HepG2 (cell line): ENCODE measurements around the gene PARP14. TPM values are rescaled to one million over a fixed set of nuclear protein-coding genes. Genes with fewer than 3 reads are reported as not detected.
"Not testable (repeated sequence)": the region's sequence is repeated elsewhere in the genome, so short reads cannot be mapped to it uniquely, and the experiment has no call there.

Source experiments
- CBFB ChIP-seq: sonication (generic); formaldehyde crosslinking; IDR thresholded peaks from 2 replicates; pipeline ENCODE4 v1.4.0; 2020; ENCODE audit warnings: missing genetic modification reagents
- ERF ChIP-seq: IDR thresholded peaks from 2 replicates; pipeline ENCODE4 v1.6.1; 2018; ENCODE audit warnings: missing biosample characterization, missing genetic modification reagents
- FOXA1 ChIP-seq, 2 experiments: fragments of 450-650 bp in 1 of 2; sonication (generic) in 1 of 2; formaldehyde crosslinking in 1 of 2; IDR thresholded peaks; 2 replicates each; pipeline versions ENCODE4 v1.4.0 to v1.6.1; 2016 to 2020; ENCODE audit warnings: missing genetic modification reagents in 1 of 2
- GABPA ChIP-seq, 2 experiments: IDR thresholded peaks; 2 replicates each; pipeline ENCODE4 v1.6.1; 2011 to 2016; ENCODE audit warnings: low read depth in 2 of 2, low read length in 1 of 2, missing biosample characterization in 1 of 2, missing genetic modification characterization in 1 of 2
- GABPB1 ChIP-seq: IDR thresholded peaks from 2 replicates; pipeline ENCODE4 v1.6.1; 2016; ENCODE audit warnings: mild to moderate bottlenecking, missing genetic modification reagents, moderate library complexity, missing compliant biosample characterization
- HDAC1 ChIP-seq: sonication (generic); formaldehyde crosslinking; IDR thresholded peaks from 2 replicates; pipeline ENCODE4 v1.5.1; 2020; ENCODE audit warnings: mild to moderate bottlenecking, missing genetic modification reagents
- MED1 ChIP-seq: sonication (generic); formaldehyde crosslinking; IDR thresholded peaks from 2 replicates; pipeline ENCODE4 v1.4.0; 2020; ENCODE audit warnings: missing genetic modification reagents
- NFATC3 ChIP-seq: sonication (generic); formaldehyde crosslinking; IDR thresholded peaks from 2 replicates; pipeline ENCODE4 v1.5.1; 2020; ENCODE audit warnings: mild to moderate bottlenecking, missing genetic modification reagents
- NKX3-1 ChIP-seq: sonication (generic); formaldehyde crosslinking; IDR thresholded peaks from 2 replicates; pipeline ENCODE4 v1.5.0; 2020; ENCODE audit warnings: missing genetic modification reagents
- NR2C2 ChIP-seq: sonication (generic); formaldehyde crosslinking; IDR thresholded peaks from 2 replicates; pipeline ENCODE4 v1.4.0; 2020; ENCODE audit warnings: missing genetic modification reagents, mild to moderate bottlenecking, moderate library complexity, borderline replicate concordance
- NR2F6 ChIP-seq, 2 experiments: IDR thresholded peaks; 2 replicates each; pipeline ENCODE4 v1.6.1; 2016; ENCODE audit warnings: antibody characterized with exemption in 1 of 2, mild to moderate bottlenecking in 1 of 2
- PHF21A ChIP-seq: sonication (generic); formaldehyde crosslinking; IDR thresholded peaks from 2 replicates; pipeline ENCODE4 v1.5.0; 2020; ENCODE audit warnings: mild to moderate bottlenecking, missing genetic modification reagents
- SKIL ChIP-seq: sonication (generic); formaldehyde crosslinking; IDR thresholded peaks from 2 replicates; pipeline ENCODE4 v1.8.0; 2022; ENCODE audit warnings: missing genetic modification reagents, mild to moderate bottlenecking, moderate library complexity, borderline replicate concordance
- TARDBP ChIP-seq: sonication (generic); formaldehyde crosslinking; IDR thresholded peaks from 2 replicates; pipeline ENCODE4 v1.8.0; 2022; ENCODE audit warnings: mild to moderate bottlenecking, missing genetic modification reagents
- ZFP36 ChIP-seq: fragments of 150-350 bp; IDR thresholded peaks from 2 replicates; pipeline ENCODE4 v1.6.1; 2018; ENCODE audit warnings: borderline replicate concordance, low read length, low read depth; ENCODE audit not compliant: partially characterized antibody
- ZNF362 ChIP-seq: sonication (generic); formaldehyde crosslinking; IDR thresholded peaks from 2 replicates; pipeline ENCODE4 v1.4.0; 2020; ENCODE audit warnings: missing genetic modification reagents, mild to moderate bottlenecking, borderline replicate concordance
- ZNF431 ChIP-seq: sonication (generic); formaldehyde crosslinking; IDR thresholded peaks from 2 replicates; pipeline ENCODE4 v1.9.0; 2022; ENCODE audit warnings: missing genetic modification reagents, low read depth, mild to moderate bottlenecking, borderline replicate concordance
- ZNF629 ChIP-seq: sonication (generic); formaldehyde crosslinking; conservative IDR thresholded peaks from 2 replicates; pipeline ENCODE4 v1.5.0; 2020; ENCODE audit warnings: missing genetic modification reagents
- ZNF781 ChIP-seq: sonication (generic); formaldehyde crosslinking; IDR thresholded peaks from 2 replicates; pipeline ENCODE4 v1.5.1; 2020; ENCODE audit warnings: borderline replicate concordance, mild to moderate bottlenecking, missing genetic modification reagents; ENCODE audit errors: not compliant biosample characterization
- polyA plus RNA-seq, 8 experiments: library from polyadenylated mRNA; depleted of rRNA in 3 of 8; stranded (reverse) in 7 of 8; unstranded in 1 of 8; fragments of >200 nt; fragmentation: Illumina TruSeq in 4 of 8; extraction: Trizol in 4 of 8; gene quantifications; 2 replicates each; pipeline versions ENCODE4 v1.2.1 to v1.2.3, GENCODE V29; 2011 to 2016; ENCODE audit warnings: low read depth in 4 of 8, missing spikeins in 1 of 8, mixed read lengths in 1 of 8; ENCODE audit not compliant: insufficient read depth in 1 of 8
- total RNA-seq, 5 experiments: library from RNA; depleted of rRNA; stranded (reverse); fragments of >200 nt; fragmentation: Illumina TruSeq; extraction: Trizol; gene quantifications; 2 replicates each; pipeline ENCODE4 v1.2.3, GENCODE V29; 2016; ENCODE audit warnings: low read depth in 1 of 5
- TF ChIP-seq, protein P1 (sequence below): sonication (generic); formaldehyde crosslinking; conservative IDR thresholded peaks from 2 replicates; pipeline ENCODE4 v1.4.0; 2020; ENCODE audit warnings: mild to moderate bottlenecking, missing genetic modification reagents, moderate library complexity
- TF ChIP-seq, protein P2 (sequence below): sonication (generic); formaldehyde crosslinking; IDR thresholded peaks from 2 replicates; pipeline ENCODE4 v1.4.0; 2020; ENCODE audit warnings: missing genetic modification reagents, borderline replicate concordance

PARP14 gene
- total and polyA plus RNA-seq, 2 of the 13 experiments (the other 11 are each of a cell fraction or from before 2014, with no cell fraction given) = 9.0 to 19.1 TPM

DNA sequence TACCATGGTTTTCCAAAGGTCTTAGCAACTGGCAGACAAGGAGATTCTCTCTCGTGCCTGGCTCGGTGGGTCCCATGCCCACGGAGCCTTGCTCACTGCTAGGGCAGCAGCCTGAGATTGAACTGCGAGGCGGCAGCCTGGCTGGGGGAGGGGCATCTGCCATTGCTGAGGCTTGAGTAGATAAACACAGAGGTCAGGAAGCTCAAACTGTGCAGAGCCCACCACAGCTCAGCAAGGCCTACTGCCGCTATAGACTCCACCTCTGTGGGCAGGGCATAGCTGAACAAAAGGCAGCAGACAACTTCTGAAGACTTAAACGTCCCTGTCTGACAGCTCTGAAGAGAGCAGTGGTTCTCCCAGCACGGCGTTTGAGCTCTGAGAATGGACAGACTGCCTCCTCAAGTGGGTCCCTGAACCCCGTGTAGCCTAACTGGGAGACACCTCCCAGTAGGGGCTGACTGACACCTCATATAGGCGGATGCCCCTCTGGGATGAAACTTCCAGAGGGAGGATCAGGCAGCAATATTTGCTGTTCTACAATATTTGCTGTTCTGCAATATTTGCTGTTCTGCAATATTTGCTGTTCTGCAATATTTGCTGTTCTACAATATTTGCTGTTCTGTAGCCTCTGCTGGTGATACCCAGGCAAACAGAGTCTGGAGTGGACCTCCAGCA is 29.3 kb upstream of the PARP14 start (continued):
- TF ChIP-seq, protein P1, sequence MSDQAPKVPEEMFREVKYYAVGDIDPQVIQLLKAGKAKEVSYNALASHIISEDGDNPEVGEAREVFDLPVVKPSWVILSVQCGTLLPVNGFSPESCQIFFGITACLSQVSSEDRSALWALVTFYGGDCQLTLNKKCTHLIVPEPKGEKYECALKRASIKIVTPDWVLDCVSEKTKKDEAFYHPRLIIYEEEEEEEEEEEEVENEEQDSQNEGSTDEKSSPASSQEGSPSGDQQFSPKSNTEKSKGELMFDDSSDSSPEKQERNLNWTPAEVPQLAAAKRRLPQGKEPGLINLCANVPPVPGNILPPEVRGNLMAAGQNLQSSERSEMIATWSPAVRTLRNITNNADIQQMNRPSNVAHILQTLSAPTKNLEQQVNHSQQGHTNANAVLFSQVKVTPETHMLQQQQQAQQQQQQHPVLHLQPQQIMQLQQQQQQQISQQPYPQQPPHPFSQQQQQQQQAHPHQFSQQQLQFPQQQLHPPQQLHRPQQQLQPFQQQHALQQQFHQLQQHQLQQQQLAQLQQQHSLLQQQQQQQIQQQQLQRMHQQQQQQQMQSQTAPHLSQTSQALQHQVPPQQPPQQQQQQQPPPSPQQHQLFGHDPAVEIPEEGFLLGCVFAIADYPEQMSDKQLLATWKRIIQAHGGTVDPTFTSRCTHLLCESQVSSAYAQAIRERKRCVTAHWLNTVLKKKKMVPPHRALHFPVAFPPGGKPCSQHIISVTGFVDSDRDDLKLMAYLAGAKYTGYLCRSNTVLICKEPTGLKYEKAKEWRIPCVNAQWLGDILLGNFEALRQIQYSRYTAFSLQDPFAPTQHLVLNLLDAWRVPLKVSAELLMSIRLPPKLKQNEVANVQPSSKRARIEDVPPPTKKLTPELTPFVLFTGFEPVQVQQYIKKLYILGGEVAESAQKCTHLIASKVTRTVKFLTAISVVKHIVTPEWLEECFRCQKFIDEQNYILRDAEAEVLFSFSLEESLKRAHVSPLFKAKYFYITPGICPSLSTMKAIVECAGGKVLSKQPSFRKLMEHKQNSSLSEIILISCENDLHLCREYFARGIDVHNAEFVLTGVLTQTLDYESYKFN (CRISPR knock-in tag) = peak; percentile 92
- not testable (repeated sequence) for TF ChIP-seq GABPA (IDR thresholded peaks at IDR 0.05; ENCODE audit: low read depth, low read length)
- TF ChIP-seq GABPA (CRISPR knock-in tag; IDR thresholded peaks at IDR 0.05; ENCODE audit: low read depth) = peak; percentile 37
- peak; percentile 100 for TF ChIP-seq FOXA1 (IDR thresholded peaks at IDR 0.05)
- TF ChIP-seq FOXA1 (CRISPR knock-in tag; IDR thresholded peaks at IDR 0.05) = peak; percentile 100
- TF ChIP-seq, protein P2, sequence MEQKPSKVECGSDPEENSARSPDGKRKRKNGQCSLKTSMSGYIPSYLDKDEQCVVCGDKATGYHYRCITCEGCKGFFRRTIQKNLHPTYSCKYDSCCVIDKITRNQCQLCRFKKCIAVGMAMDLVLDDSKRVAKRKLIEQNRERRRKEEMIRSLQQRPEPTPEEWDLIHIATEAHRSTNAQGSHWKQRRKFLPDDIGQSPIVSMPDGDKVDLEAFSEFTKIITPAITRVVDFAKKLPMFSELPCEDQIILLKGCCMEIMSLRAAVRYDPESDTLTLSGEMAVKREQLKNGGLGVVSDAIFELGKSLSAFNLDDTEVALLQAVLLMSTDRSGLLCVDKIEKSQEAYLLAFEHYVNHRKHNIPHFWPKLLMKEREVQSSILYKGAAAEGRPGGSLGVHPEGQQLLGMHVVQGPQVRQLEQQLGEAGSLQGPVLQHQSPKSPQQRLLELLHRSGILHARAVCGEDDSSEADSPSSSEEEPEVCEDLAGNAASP (CRISPR knock-in tag) = peak; percentile 90
- TF ChIP-seq ZNF362 (CRISPR knock-in tag) = peak; percentile 63; the same call in 1 of the 2 replicates
- peak; percentile 68 for TF ChIP-seq ZNF781 (CRISPR knock-in tag)
- peak; percentile 99 for TF ChIP-seq HDAC1
- peak; percentile 47 for TF ChIP-seq GABPB1
- TF ChIP-seq ZNF431 (CRISPR knock-in tag) = peak; percentile 55; the same call in 1 of the 2 replicates
- TF ChIP-seq NKX3-1 (CRISPR knock-in tag) = peak; percentile 98
- TF ChIP-seq ZFP36 = peak; percentile 90
- 0 out of 2 replicates have a peak, but pooled peaks have one; percentile 31 for TF ChIP-seq NFATC3 (CRISPR knock-in tag)
- peak; percentile 84 for TF ChIP-seq PHF21A (CRISPR knock-in tag)
- peak; percentile 84 for TF ChIP-seq MED1
- peak; percentile 75 for TF ChIP-seq ERF (CRISPR knock-in tag)
- peak; percentile 97 for TF ChIP-seq TARDBP (CRISPR knock-in tag)
- peak; percentile 94 for TF ChIP-seq NR2F6 (IDR thresholded peaks at IDR 0.05)
- TF ChIP-seq NR2F6 (CRISPR knock-in tag; IDR thresholded peaks at IDR 0.05) = peak; percentile 95
- TF ChIP-seq CBFB (CRISPR knock-in tag) = peak; percentile 88
- peak; percentile 72 for TF ChIP-seq ZNF629 (CRISPR knock-in tag)
- peak; percentile 90 for TF ChIP-seq SKIL (CRISPR knock-in tag)
- peak; percentile 80 for TF ChIP-seq NR2C2 (CRISPR knock-in tag)
